SK-N-SH treated with all-trans-retinoic acid at 6 μM for 48 hours (cell line): ENCODE data around the gene NAPSA.

Experiments used
- ATAC-seq: fragments of 200-7000 bp; cut with Tn5 transposase; 3 replicates; pipeline ENCODE4 v1.9.1; 2020; ENCODE audit warnings: mild to moderate bottlenecking, moderate library complexity
- ARNTL ChIP-seq: fragments of 450-650 bp; formaldehyde crosslinking; IDR thresholded peaks from 2 replicates; pipeline ENCODE4 v1.5.0; 2020; ENCODE audit warnings: low read depth, mild to moderate bottlenecking, moderate library complexity, borderline replicate concordance
- BACH2 ChIP-seq: fragments of 250-450 bp; sonication (Bioruptor Pico); IDR thresholded peaks from 2 replicates; pipeline ENCODE4 v1.9.0; 2021; ENCODE audit warnings: mild to moderate bottlenecking, borderline replicate concordance
- CSDC2 ChIP-seq: fragments of 250-450 bp; sonication (Bioruptor Pico); IDR thresholded peaks from 2 replicates; pipeline ENCODE4 v1.5.0; 2020; ENCODE audit warnings: mild to moderate bottlenecking, moderate library complexity
- ESRRG ChIP-seq: fragments of 250-450 bp; sonication (Bioruptor Pico); IDR thresholded peaks from 2 replicates; pipeline ENCODE4 v1.6.1; 2021; ENCODE audit warnings: mild to moderate bottlenecking
- GLIS3 ChIP-seq: fragments of 250-450 bp; sonication (Bioruptor Pico); IDR thresholded peaks from 2 replicates; pipeline ENCODE4 v1.5.0; 2020; ENCODE audit warnings: mild to moderate bottlenecking, moderate library complexity
- ISL1 ChIP-seq: fragments of 250-450 bp; sonication (Bioruptor Pico); IDR thresholded peaks from 2 replicates; pipeline ENCODE4 v2.1.2; 2022; ENCODE audit warnings: mild to moderate bottlenecking, moderate library complexity
- OSR1 ChIP-seq: fragments of 250-450 bp; sonication (Bioruptor Pico); IDR thresholded peaks from 2 replicates; pipeline ENCODE4 v1.8.0; 2022; ENCODE audit warnings: moderate library complexity, mild to moderate bottlenecking, inconsistent platforms
- PATZ1 ChIP-seq: fragments of 250-450 bp; sonication (Bioruptor Pico); IDR thresholded peaks from 2 replicates; pipeline ENCODE4 v1.8.0; 2020; ENCODE audit warnings: mild to moderate bottlenecking, moderate library complexity, borderline replicate concordance
- PPARA ChIP-seq: fragments of 250-450 bp; sonication (Bioruptor Pico); IDR thresholded peaks from 2 replicates; pipeline ENCODE4 v1.5.0; 2020; ENCODE audit warnings: mild to moderate bottlenecking, borderline replicate concordance
- RARB ChIP-seq: fragments of 250-450 bp; sonication (Bioruptor Pico); IDR thresholded peaks from 2 replicates; pipeline ENCODE4 v1.8.0; 2021; ENCODE audit warnings: mild to moderate bottlenecking, moderate library complexity
- SNAI2 ChIP-seq: fragments of 250-450 bp; sonication (Bioruptor Pico); IDR thresholded peaks from 2 replicates; pipeline ENCODE4 v1.5.0; 2020; ENCODE audit warnings: mild to moderate bottlenecking, moderate library complexity
- TCF4 ChIP-seq: fragments of 250-450 bp; sonication (Bioruptor Pico); IDR thresholded peaks from 2 replicates; pipeline ENCODE4 v1.8.0; 2021; ENCODE audit warnings: mild to moderate bottlenecking, moderate library complexity, borderline replicate concordance
- TSHZ2 ChIP-seq: fragments of 250-450 bp; sonication (Bioruptor Pico); IDR thresholded peaks from 2 replicates; pipeline ENCODE4 v1.5.0; 2020; ENCODE audit warnings: mild to moderate bottlenecking, moderate library complexity
- ZC3H10 ChIP-seq: fragments of 250-450 bp; sonication (Bioruptor Pico); IDR thresholded peaks from 2 replicates; pipeline ENCODE4 v1.5.1; 2021; ENCODE audit warnings: mild to moderate bottlenecking, moderate library complexity
- ZFP3 ChIP-seq: fragments of 250-450 bp; sonication (Bioruptor Pico); IDR thresholded peaks from 2 replicates; pipeline ENCODE4 v1.5.0; 2020; ENCODE audit warnings: mild to moderate bottlenecking, moderate library complexity
- ZFP30 ChIP-seq: fragments of 450-650 bp; formaldehyde crosslinking; IDR thresholded peaks from 2 replicates; pipeline ENCODE4 v1.5.0; 2022; ENCODE audit warnings: mild to moderate bottlenecking, moderate library complexity
- ZNF565 ChIP-seq: fragments of 450-650 bp; formaldehyde crosslinking; conservative IDR thresholded peaks from 2 replicates; pipeline ENCODE4 v1.5.0; 2020; ENCODE audit warnings: low read depth, mild to moderate bottlenecking, moderate library complexity
- ZNF70 ChIP-seq: fragments of 450-650 bp; formaldehyde crosslinking; IDR thresholded peaks from 2 replicates; pipeline ENCODE4 v1.5.0; 2020; ENCODE audit warnings: mild to moderate bottlenecking, moderate library complexity
- ZNF8 ChIP-seq: fragments of 450-650 bp; formaldehyde crosslinking; IDR thresholded peaks from 2 replicates; pipeline ENCODE4 v1.5.0; 2020; ENCODE audit warnings: mild to moderate bottlenecking, moderate library complexity
- TF ChIP-seq, protein P1 (sequence below): fragments of 250-450 bp; sonication (Bioruptor Pico); IDR thresholded peaks from 2 replicates; pipeline ENCODE4 v1.5.1; 2021; ENCODE audit warnings: mild to moderate bottlenecking, moderate library complexity

The NAPSA gene

GRCh38 chr19:50310759-50311465 is 54.5 kb downstream of the NAPSA start:
- ATAC-seq = no peak

GRCh38 chr19:50309396-50310125 is 55.9 kb downstream of the NAPSA start:
- ATAC-seq = no peak
- no peak for TF ChIP-seq SNAI2 (CRISPR knock-in tag)
- no peak for TF ChIP-seq TCF4 (CRISPR knock-in tag)
- TF ChIP-seq, protein P1, sequence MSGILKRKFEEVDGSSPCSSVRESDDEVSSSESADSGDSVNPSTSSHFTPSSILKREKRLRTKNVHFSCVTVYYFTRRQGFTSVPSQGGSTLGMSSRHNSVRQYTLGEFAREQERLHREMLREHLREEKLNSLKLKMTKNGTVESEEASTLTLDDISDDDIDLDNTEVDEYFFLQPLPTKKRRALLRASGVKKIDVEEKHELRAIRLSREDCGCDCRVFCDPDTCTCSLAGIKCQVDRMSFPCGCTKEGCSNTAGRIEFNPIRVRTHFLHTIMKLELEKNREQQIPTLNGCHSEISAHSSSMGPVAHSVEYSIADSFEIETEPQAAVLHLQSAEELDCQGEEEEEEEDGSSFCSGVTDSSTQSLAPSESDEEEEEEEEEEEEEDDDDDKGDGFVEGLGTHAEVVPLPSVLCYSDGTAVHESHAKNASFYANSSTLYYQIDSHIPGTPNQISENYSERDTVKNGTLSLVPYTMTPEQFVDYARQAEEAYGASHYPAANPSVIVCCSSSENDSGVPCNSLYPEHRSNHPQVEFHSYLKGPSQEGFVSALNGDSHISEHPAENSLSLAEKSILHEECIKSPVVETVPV = no peak
- TF ChIP-seq RARB = no peak
- TF ChIP-seq CSDC2 (CRISPR knock-in tag) = no peak
- no peak for TF ChIP-seq ZNF70 (CRISPR knock-in tag)
- no peak for TF ChIP-seq ZFP30 (CRISPR knock-in tag)
- TF ChIP-seq ISL1 (CRISPR knock-in tag) = no peak
- TF ChIP-seq ZNF565 (CRISPR knock-in tag) = no peak
- TF ChIP-seq PPARA (CRISPR knock-in tag) = no peak

More at GRCh38 chr19:50310759-50311465, 54.5 kb downstream of the NAPSA start:
- TF ChIP-seq ARNTL (CRISPR knock-in tag) (no peak), ESRRG (CRISPR knock-in tag) (no peak), ZFP30 (CRISPR knock-in tag) (no peak), SNAI2 (CRISPR knock-in tag) (no peak), BACH2 (no peak), OSR1 (CRISPR knock-in tag) (no peak), PATZ1 (CRISPR knock-in tag) (no peak), GLIS3 (CRISPR knock-in tag) (no peak), ZC3H10 (no peak)

DNA sequence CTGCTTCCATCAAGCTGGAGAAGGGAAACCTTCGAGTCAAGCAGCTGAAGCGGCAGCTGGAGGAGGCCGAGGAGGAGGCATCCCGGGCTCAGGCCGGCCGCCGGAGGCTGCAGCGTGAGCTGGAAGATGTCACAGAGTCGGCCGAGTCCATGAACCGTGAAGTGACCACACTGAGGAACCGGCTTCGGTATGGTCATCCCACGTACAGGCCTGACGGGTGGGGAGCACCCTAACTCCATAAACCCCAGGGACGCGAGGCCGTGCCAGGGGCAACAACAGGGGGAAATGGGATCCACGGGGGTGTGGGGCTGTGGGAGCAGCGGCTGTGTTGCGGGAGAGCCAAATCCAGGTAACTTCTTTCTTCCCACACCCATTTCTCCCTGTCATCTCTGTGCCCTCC is 56.4 kb downstream of the NAPSA start:
- TF ChIP-seq ZFP30 (CRISPR knock-in tag) (no peak), GLIS3 (CRISPR knock-in tag) (no peak), SNAI2 (CRISPR knock-in tag) (no peak), CSDC2 (CRISPR knock-in tag) (no peak), BACH2 (no peak), ZFP3 (CRISPR knock-in tag) (no peak), OSR1 (CRISPR knock-in tag) (no peak), ESRRG (CRISPR knock-in tag) (no peak), TSHZ2 (CRISPR knock-in tag) (no peak), RARB (no peak), PATZ1 (CRISPR knock-in tag) (no peak), TCF4 (CRISPR knock-in tag) (no peak), ZNF8 (CRISPR knock-in tag) (no peak)
- TF ChIP-seq, protein P1 = no peak
- ATAC-seq = no peak
